GM13976 (cell line): ENCODE data around the gene ATP6V0E1.

Experiments
- DNase-seq: peaks from one replicate; pipeline ENCODE4 v3.0.0; 2012; ENCODE audit warnings: low spot score
- in situ Hi-C: fragments of 300-500 bp; cut with MboI; formaldehyde crosslinking; loops from one replicate; pipeline ENCODE4 v1.12.0; 2022; ENCODE audit warnings: low sequenced_read_pairs, mixed read lengths, inconsistent platforms; ENCODE audit not compliant: unreplicated experiment
- TF ChIP-seq, protein P1 (sequence below): IDR thresholded peaks from 2 replicates; pipeline ENCODE4 v1.5.1; 2012; ENCODE audit warnings: borderline replicate concordance, mild to moderate bottlenecking; ENCODE audit not compliant: insufficient read depth; ENCODE audit errors: extremely low read depth, missing control alignments, control extremely low read depth

Gene ATP6V0E1

DNA sequence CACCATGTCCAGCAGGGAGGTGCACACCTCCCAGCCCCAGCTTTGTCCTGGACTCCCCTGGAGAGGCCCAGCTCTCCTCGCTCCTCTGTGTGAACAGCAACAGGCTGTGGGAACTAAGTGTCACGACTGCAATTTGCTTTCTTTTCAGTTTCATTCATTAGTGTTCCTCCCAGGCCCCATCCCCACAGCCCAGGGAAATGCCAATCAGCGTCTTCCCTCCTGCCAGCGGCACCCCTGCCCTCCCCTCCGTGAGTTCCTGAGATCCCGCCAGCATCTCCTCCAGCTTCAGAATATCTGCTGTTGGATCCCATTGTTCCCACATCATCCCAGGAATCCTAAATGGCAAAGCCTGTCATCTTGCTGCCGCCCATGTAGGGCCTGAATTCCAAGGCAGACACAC, 37.4 kb upstream of the ATP6V0E1 start:
- TF ChIP-seq, protein P1, sequence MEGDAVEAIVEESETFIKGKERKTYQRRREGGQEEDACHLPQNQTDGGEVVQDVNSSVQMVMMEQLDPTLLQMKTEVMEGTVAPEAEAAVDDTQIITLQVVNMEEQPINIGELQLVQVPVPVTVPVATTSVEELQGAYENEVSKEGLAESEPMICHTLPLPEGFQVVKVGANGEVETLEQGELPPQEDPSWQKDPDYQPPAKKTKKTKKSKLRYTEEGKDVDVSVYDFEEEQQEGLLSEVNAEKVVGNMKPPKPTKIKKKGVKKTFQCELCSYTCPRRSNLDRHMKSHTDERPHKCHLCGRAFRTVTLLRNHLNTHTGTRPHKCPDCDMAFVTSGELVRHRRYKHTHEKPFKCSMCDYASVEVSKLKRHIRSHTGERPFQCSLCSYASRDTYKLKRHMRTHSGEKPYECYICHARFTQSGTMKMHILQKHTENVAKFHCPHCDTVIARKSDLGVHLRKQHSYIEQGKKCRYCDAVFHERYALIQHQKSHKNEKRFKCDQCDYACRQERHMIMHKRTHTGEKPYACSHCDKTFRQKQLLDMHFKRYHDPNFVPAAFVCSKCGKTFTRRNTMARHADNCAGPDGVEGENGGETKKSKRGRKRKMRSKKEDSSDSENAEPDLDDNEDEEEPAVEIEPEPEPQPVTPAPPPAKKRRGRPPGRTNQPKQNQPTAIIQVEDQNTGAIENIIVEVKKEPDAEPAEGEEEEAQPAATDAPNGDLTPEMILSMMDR, result no peak
- in situ Hi-C loops, result no loop called here
- no peak for DNase-seq

DNA sequence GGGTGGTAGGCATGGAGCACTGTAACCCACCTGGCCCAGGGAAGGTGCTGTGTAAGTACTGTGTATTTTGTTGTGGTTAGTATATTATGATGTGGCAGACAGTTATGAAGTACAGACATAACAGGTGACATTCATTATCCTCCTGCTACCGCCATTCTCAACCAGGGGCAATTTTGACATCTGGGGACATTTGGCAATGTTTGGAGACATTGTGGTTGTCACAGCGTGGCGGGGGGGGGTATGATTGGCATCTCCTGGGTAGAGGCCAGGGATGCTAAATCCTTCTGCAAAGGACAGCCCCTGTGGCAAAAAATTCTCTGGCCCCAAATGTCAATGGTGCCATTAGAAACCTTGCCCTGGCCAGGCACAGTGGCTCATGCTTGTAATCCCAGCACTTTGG, 34.1 kb upstream of the ATP6V0E1 start:
- TF ChIP-seq, protein P1, result no peak
- in situ Hi-C loops, result no loop called here
- DNase-seq, result no peak

DNA sequence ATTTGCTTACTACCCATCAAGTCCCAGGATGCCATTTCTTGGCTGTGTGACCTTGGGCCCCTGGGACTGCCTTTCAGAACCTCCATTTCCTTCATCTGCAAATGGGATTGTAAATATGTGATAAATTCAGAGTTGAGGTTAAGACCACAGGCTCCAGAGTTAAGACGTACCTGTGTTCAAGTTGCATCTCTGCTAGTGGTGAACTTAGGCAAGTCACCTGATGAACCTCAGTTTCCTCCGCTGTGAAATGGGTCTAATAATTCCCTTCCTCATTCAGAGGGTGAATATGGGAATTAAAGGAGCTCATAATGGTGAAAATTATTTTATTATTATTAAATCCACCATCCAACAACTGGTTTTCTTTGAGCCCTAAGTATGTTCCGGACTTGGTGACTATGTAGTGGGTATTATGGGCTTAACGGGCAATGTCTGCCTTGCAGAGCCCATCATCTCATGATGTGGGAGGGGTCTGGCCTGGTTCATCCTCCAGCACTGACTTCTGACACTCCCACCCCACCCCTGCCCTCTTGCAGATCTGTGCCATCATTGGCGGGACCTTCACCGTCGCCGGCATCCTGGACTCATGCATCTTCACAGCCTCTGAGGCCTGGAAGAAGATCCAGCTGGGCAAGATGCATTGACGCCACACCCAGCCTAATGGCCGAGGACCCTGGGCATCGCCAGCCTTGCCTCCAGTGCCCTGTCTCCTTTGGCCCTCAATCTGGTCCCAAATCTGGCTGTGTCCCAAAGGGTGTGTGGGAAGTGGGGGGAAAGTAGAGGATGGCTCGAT, 33.2 kb upstream of the ATP6V0E1 start:
- in situ Hi-C loops, result no loop called here
- no peak for DNase-seq
- TF ChIP-seq, protein P1, result no peak

DNA sequence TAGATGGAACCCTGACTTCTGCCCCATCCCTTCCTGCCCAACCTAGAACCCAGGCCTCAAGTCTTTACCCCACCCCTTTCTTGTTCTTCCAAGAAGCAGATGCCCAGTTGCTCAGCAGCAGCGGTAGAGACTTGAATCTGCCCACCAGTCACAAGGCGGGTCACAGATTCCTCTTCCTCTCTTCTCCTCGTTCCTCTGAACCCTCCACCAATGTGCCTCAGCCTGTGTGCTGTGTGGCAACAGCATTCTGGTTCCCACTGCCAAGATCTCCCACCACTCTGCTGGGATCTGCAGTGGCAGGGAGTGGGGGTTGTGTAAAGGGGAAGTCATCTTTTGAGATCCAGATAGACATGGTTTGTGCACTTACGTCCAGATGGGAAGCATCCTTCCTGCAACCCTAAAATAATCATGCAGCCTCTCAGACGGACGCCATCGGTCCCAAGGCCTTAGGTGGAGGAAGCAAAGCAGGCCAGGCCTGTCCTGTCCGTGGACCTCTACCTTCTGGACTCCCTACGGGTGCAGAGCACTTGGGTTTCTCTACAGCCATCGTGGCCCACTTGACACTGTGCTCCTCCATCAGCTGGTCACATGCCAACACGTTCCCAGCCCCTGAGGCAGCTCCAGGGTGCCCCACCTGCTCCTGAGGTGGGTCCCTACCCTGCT, 32.1 kb upstream of the ATP6V0E1 start:
- no peak for DNase-seq
- TF ChIP-seq, protein P1, result no peak
- in situ Hi-C loops, result no loop called here

DNA sequence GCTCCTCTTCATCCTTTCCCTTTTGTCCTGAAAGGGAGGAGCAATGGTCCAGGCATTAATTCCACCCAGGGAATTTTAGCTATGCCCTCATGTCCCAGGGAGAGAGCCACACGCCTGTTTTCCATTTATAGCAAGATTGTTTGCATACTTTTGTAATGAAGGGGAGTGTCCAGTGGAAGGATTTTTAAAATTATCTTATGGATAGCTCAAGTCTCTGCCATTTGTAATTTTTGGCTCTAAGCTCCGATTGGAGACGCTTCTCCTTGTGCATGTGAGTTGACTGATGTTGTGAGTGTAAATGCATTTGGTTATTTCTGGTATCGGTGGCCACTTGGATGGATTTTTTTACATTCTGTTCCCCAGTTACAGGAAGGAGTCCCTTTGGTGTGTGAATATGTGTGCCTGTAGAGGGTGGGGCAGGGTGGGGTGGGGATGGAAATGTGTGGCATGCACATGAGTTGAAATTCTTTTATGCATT, 31.5 kb upstream of the ATP6V0E1 start:
- in situ Hi-C loops, result no loop called here
- TF ChIP-seq, protein P1, result no peak
- no peak for DNase-seq

DNA sequence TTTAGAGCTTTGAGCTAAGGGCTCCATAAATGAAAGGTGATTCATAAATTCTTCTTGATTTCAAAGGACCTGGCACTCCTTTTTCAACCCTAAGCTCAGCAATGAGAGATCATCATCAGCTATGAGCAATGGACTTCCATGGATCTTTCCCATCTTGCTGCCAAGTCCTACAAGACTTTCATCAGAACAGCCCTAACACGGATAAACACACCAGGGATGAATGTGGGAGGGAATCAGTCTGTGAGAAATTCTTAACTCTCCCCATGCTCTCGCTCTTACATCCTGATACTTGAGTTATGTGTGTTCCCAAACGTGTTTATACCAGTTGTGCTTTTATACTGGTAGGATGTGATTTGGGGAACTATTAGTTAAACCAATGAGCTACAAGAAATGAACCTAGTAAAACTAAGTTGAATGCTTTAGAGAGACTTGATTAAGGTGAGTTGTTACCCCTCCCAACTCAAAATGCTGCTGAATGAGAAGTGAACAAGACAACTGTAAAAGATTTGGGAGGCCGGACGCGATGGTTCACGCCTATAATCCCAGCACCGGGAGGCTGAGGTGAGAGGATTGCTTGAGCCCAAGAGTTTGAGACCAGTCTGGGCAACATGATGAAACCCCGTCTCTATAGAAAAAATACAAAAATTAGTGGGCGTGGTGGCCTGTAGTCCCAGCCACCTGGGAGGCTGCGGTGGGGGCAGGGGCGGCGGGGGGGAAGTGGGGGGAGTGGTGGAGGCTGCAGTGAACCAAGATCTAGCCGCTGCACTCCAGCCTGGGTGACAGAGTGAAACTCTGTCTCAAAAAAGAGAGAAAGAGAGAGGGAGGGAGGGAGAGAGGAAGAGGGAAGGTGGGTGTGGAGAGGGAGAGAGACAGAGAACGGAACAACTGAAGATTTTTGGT, 29.5 kb upstream of the ATP6V0E1 start:
- in situ Hi-C loops, result no loop called here
- DNase-seq, result no peak
- TF ChIP-seq, protein P1, result no peak
